Activated T-helper 17 cell treated with anti-CD3 and anti-CD28 coated beads, Interleukin-2, amount 50 U/mL, for 72 hours (primary cell): ENCODE data around the gene KDM5A. TPM values are rescaled to one million over a fixed set of nuclear protein-coding genes. Genes with fewer than 3 reads are reported as not detected.
"Not testable (repeated sequence)": the region's sequence is repeated elsewhere in the genome, so short reads cannot be mapped to it uniquely, and the experiment has no call there.

Source experiments
- ATAC-seq: fragments of 150-1000 bp; cut with Tn5 transposase; replicated peaks from 2 replicates; pipeline ENCODE4 v1.10.0; 2021; ENCODE audit warnings: mild to moderate bottlenecking, moderate library complexity
- H3K27ac Mint-ChIP-seq: one replicate; pipeline ENCODE4 v1.8.0; 2022; ENCODE audit warnings: mixed read lengths
- H3K27me3 Mint-ChIP-seq: one replicate; pipeline ENCODE4 v1.8.0; 2022; ENCODE audit warnings: mixed read lengths
- H3K36me3 Mint-ChIP-seq: one replicate; pipeline ENCODE4 v1.8.0; 2022; ENCODE audit warnings: low read depth, mild to moderate bottlenecking, mixed read lengths
- H3K4me1 Mint-ChIP-seq: one replicate; pipeline ENCODE4 v1.8.0; 2022; ENCODE audit warnings: mixed read lengths
- H3K4me3 Mint-ChIP-seq: one replicate; pipeline ENCODE4 v1.8.0; 2022; ENCODE audit warnings: mild to moderate bottlenecking, mixed read lengths
- H3K9me3 Mint-ChIP-seq: one replicate; pipeline ENCODE4 v1.8.0; 2022; ENCODE audit warnings: mixed read lengths
- total RNA-seq, 2 donors: library from RNA; stranded (reverse); gene quantifications; one replicate each; pipeline ENCODE4 v1.2.3, GENCODE V29; 2022

Gene KDM5A
- 10 to 100 TPM; 62.5 to 82.1 TPM for total RNA-seq

- Mint-ChIP-seq H3K4me1 (peaks cover 20% of the 10 kb centered on the region), H3K27ac (peak within 1 kb of the TSS; percentile 86), H3K9me3 (peaks cover 5% of the 10 kb centered on the region), H3K36me3 (peaks cover 38% of the 10 kb centered on the region), H3K27me3 (no peaks in the 10 kb centered on the region), H3K4me3 (peak within 1 kb of the TSS; percentile 86)
- peak; percentile 99 for ATAC-seq
Measured at GRCh38 chr12:389142-390096, at the start of gene KDM5A. TSS of gene KDM5A (minus strand) at chr12:389320. CDS start at chr12:389091, 229 bp downstream.

- not testable (repeated sequence) for H3K4me1 Mint-ChIP-seq, H3K4me3 Mint-ChIP-seq, H3K9me3 Mint-ChIP-seq, ATAC-seq, H3K27me3 Mint-ChIP-seq, H3K27ac Mint-ChIP-seq
- H3K36me3 Mint-ChIP-seq = peaks cover 74% of the 10 kb centered on the region
Measured at GRCh38 chr12:435737-436136, 46.6 kb upstream of the KDM5A start.

- H3K36me3 Mint-ChIP-seq = peaks cover 47% of the 10 kb centered on the region
- no peak overlapping the region for H3K4me3 Mint-ChIP-seq
- H3K27ac Mint-ChIP-seq = no peak overlapping the region
- H3K27me3 Mint-ChIP-seq = no peaks in the 10 kb centered on the region
- no peaks in the 10 kb centered on the region for H3K4me1 Mint-ChIP-seq
- no peak for ATAC-seq
- H3K9me3 Mint-ChIP-seq = no peaks in the 10 kb centered on the region
Measured at GRCh38 chr12:422526-422925, 33.4 kb upstream of the KDM5A start.

- peaks cover 57% of the 10 kb centered on the region for H3K36me3 Mint-ChIP-seq
- no peaks in the 10 kb centered on the region for H3K4me1 Mint-ChIP-seq
- H3K27ac Mint-ChIP-seq = no peak overlapping the region
- H3K9me3 Mint-ChIP-seq = no peaks in the 10 kb centered on the region
- no peaks in the 10 kb centered on the region for H3K27me3 Mint-ChIP-seq
- no peak overlapping the region for H3K4me3 Mint-ChIP-seq
- no peak for ATAC-seq
Measured at GRCh38 chr12:418432-418831, 29.3 kb upstream of the KDM5A start.

DNA sequence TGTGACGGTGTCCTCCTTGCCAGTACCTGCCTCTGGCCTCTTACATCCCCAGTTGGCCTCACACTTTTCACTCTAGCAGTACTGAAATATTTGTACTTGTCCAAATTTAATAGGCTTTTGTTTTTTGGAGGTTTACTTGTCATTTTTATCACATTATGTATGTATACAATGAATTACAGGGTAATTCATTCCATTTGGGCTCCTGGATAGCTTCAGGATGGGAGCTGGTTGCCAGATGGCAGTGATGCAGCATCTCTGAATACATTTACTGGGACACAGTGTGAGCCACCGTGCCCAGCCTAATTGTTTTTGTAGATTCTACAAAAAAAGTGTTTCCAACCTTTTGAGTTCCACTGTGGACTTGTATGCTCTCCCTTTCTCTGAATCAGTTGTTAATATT, 25.7 kb upstream of the KDM5A start:
- Mint-ChIP-seq H3K4me1 (no peaks in the 10 kb centered on the region), H3K36me3 (peaks cover 68% of the 10 kb centered on the region), H3K9me3 (no peaks in the 10 kb centered on the region), H3K4me3 (no peak overlapping the region), H3K27ac (no peak overlapping the region), H3K27me3 (no peaks in the 10 kb centered on the region)
- ATAC-seq = no peak

DNA sequence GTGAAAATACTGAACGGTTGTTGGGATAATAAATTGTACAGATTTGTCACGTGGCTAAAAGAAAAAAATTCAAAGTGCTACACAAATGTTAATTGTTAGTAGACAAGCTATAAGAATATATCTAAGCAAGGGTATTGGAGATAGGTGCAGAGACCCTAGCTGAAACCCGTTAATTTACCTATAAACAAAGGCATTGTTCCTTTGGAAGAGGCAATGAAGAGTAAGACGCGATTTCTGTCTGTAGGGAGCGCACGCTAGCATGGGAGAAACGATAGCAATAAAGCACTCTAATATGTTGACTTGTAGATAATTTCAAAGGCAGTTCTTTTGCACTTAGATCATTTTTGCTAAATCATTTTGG, 12.9 kb upstream of the KDM5A start:
- no peak for ATAC-seq
- no peaks in the 10 kb centered on the region for H3K4me1 Mint-ChIP-seq
- H3K36me3 Mint-ChIP-seq = peaks cover 7% of the 10 kb centered on the region
- H3K27ac Mint-ChIP-seq = no peak overlapping the region
- no peaks in the 10 kb centered on the region for H3K9me3 Mint-ChIP-seq
- H3K4me3 Mint-ChIP-seq = no peak overlapping the region
- H3K27me3 Mint-ChIP-seq = no peaks in the 10 kb centered on the region

- peaks cover 5% of the 10 kb centered on the region for H3K36me3 Mint-ChIP-seq
- no peaks in the 10 kb centered on the region for H3K4me1 Mint-ChIP-seq
- no peak within 1 kb of the TSS for H3K27ac Mint-ChIP-seq
- no peak within 1 kb of the TSS for H3K4me3 Mint-ChIP-seq
- no peaks in the 10 kb centered on the region for H3K9me3 Mint-ChIP-seq
- ATAC-seq = peak; percentile 100
- no peaks in the 10 kb centered on the region for H3K27me3 Mint-ChIP-seq
Measured at GRCh38 chr12:401235-402028, 12.3 kb upstream of the KDM5A start, which contains the start of gene CCDC77. TSS of gene CCDC77 (plus strand) at chr12:401644. CDS start at chr12:409384, 7,740 bp downstream.

GRCh38 chr12:400828-401227, 11.7 kb upstream of the KDM5A start:
- Mint-ChIP-seq H3K36me3 (peaks cover 5% of the 10 kb centered on the region), H3K27me3 (no peaks in the 10 kb centered on the region), H3K4me3 (no peak overlapping the region), H3K4me1 (no peaks in the 10 kb centered on the region), H3K9me3 (no peaks in the 10 kb centered on the region), H3K27ac (no peak overlapping the region)
- no peak for ATAC-seq

- Mint-ChIP-seq H3K9me3 (peaks cover 5% of the 10 kb centered on the region), H3K4me1 (peaks cover 20% of the 10 kb centered on the region), H3K36me3 (peaks cover 45% of the 10 kb centered on the region), H3K4me3 (peak overlapping the region; percentile 86), H3K27me3 (no peaks in the 10 kb centered on the region), H3K27ac (peak overlapping the region; percentile 86)
- peak; percentile 38 for ATAC-seq
Measured at GRCh38 chr12:388541-389141, 479 bp downstream of the KDM5A start.

DNA sequence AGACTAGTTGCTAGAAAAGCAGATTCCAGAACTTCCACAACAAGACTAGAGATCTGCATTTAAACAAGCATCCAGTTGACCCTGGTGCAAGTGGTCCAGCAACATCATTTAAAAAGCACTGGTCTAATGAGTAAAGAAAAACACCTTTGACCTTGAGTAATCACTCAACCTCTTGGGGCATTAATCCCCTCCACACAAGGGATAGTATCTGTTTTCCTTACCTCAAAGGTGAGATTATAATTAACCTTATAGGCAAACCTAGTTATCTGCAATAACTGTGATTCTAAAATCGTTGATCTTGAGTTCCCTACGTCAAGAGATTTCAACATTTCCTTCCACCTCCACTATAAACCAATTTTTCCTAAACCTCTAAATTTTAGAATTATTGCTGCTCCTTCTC, 1.1 kb downstream of the KDM5A start:
- no peaks in the 10 kb centered on the region for H3K27me3 Mint-ChIP-seq
- peaks cover 52% of the 10 kb centered on the region for H3K36me3 Mint-ChIP-seq
- peak overlapping the region; percentile 86 for H3K27ac Mint-ChIP-seq
- H3K9me3 Mint-ChIP-seq = peaks cover 5% of the 10 kb centered on the region
- H3K4me3 Mint-ChIP-seq = peak overlapping the region; percentile 86
- ATAC-seq = no peak
- peaks cover 20% of the 10 kb centered on the region for H3K4me1 Mint-ChIP-seq

- Mint-ChIP-seq H3K27ac (no peak overlapping the region), H3K9me3 (peaks cover 5% of the 10 kb centered on the region), H3K4me3 (peak overlapping the region; percentile 86), H3K36me3 (peaks cover 65% of the 10 kb centered on the region), H3K27me3 (no peaks in the 10 kb centered on the region), H3K4me1 (peaks cover 20% of the 10 kb centered on the region)
- ATAC-seq = no peak
Measured at GRCh38 chr12:386651-387050, 2.5 kb downstream of the KDM5A start.

GRCh38 chr12:370739-371485, 18.2 kb downstream of the KDM5A start:
- not testable (repeated sequence) for H3K27ac Mint-ChIP-seq, ATAC-seq, H3K4me1 Mint-ChIP-seq, H3K9me3 Mint-ChIP-seq, H3K4me3 Mint-ChIP-seq, H3K27me3 Mint-ChIP-seq
- H3K36me3 Mint-ChIP-seq = peaks cover 97% of the 10 kb centered on the region

GRCh38 chr12:367972-368371, 21.1 kb downstream of the KDM5A start:
- Mint-ChIP-seq H3K36me3 (peaks cover 97% of the 10 kb centered on the region), H3K27me3 (no peaks in the 10 kb centered on the region), H3K27ac (peak overlapping the region; percentile 30), H3K4me1 (no peaks in the 10 kb centered on the region), H3K4me3 (no peak overlapping the region), H3K9me3 (no peaks in the 10 kb centered on the region)
- no peak for ATAC-seq

DNA sequence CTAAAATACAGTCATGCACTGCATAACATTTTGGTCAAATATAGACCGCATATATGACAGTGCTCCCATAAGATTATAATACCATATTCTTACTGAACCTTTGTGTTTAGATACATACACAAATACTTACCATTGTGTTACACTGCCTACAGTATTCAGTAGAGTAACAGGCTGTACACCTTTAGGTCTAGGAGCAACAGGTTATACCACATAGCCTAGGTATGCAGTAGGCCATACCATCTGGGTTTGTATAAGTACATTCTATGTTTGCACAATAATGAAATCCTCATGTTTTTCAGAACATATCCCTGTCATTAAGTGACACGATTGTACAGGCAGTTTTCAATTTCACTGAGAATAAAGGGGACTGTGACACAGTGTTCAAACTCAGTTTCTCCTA, 22.3 kb downstream of the KDM5A start:
- H3K36me3 Mint-ChIP-seq = peaks cover 100% of the 10 kb centered on the region
- H3K27ac Mint-ChIP-seq = no peak overlapping the region
- H3K4me1 Mint-ChIP-seq = no peaks in the 10 kb centered on the region
- H3K4me3 Mint-ChIP-seq = no peak overlapping the region
- no peaks in the 10 kb centered on the region for H3K27me3 Mint-ChIP-seq
- H3K9me3 Mint-ChIP-seq = no peaks in the 10 kb centered on the region
- ATAC-seq = no peak
